ENCODE measurements around the gene ADGRB3.
"Not testable (repeated sequence)": the region's sequence is repeated elsewhere in the genome, so short reads cannot be mapped to it uniquely, and the experiment has no call there.

Gene ADGRB3

DNA sequence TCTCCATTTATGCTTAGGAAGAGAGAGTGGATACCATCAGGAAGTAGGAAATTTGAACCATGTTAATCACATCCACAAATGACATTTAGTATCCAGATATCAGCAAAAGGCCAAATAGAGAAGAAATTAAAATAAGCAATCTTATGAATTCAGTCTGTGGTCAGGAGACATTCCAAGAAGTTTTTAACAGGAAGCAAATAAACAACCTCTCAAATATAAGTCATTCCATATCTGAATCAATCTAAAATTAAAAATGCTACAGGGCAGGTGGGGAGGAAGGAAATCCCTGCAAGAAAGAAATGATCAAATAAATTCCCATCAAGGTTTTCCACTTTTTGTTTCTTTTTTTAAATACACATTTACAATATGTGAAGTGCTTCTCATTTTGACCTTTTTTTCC is 641.1 kb downstream of the ADGRB3 start:
- no peak for DNase-seq

- DNase-seq, result no peak
Measured at GRCh38 chr6:69279805-69280204, 644.7 kb downstream of the ADGRB3 start.

DNA sequence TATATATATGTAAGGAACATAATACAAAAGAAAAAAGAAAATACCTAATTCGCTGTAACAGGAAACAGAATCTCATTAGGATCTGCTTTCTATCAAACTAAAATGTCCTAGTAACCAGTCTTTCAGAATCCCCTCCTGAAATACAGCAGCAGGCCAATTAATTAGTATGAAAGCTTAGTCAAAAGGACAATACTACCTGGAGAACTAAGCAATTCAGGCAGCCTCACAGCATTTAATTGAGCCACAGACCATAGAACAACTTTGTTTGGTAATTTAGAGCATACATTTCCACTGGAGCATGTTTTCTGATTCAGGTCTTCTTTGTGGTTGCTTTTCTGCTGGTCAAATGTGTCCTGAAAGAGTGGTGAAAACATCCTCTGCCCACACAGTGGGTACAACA is 645.8 kb downstream of the ADGRB3 start:
- no peak for DNase-seq

DNA sequence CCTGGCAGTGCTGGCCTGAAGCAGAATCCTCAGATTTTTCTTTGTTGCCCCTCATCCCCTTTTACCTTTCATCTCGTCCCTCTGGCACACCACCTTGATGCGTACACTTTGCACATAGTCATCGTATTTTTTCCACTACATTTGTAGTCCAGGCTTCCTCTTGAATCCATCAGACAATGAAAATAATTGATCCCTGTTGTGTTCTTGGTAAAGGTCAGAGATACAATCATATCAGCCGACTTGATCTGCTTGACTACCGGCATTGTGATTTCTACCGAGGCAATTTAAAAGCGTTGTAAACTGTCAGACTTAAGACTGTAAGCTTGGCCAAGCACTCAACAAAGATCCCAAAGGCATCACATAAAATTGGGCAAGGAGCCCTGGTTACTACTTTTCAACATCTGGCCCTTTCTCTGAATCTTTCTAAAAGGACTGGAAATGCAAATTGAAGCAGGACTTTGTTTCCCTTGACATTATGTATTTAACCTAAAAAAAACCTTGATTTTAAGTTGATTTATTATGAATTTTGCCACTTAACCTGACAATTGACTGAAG is 649.2 kb downstream of the ADGRB3 start:
- DNase-seq, result no peak

- DNase-seq, result no peak
Measured at GRCh38 chr6:69285054-69285453, 650.0 kb downstream of the ADGRB3 start.

DNA sequence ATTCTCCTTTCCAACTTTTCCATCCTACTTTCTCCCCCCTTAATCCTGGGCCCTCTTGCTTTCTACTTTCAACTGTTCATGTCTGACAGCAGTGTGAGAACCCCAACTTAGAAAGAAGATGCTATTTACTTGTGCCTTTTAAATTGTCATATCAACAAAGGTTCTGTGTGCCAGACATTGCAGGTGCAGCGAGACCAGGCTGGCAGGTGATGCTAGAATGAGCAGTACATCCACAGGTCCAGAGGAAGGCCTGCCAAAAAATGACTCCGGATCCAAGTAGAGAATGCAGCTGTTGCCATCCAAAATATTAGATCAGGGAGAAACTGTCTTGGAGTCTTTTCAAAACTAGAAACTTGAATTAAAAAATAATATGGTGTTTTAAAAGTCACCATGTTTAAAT is 651.2 kb downstream of the ADGRB3 start:
- DNase-seq, result no peak

- DNase-seq, result not testable (repeated sequence)
Measured at GRCh38 chr6:69288198-69288597, 653.1 kb downstream of the ADGRB3 start.

DNA sequence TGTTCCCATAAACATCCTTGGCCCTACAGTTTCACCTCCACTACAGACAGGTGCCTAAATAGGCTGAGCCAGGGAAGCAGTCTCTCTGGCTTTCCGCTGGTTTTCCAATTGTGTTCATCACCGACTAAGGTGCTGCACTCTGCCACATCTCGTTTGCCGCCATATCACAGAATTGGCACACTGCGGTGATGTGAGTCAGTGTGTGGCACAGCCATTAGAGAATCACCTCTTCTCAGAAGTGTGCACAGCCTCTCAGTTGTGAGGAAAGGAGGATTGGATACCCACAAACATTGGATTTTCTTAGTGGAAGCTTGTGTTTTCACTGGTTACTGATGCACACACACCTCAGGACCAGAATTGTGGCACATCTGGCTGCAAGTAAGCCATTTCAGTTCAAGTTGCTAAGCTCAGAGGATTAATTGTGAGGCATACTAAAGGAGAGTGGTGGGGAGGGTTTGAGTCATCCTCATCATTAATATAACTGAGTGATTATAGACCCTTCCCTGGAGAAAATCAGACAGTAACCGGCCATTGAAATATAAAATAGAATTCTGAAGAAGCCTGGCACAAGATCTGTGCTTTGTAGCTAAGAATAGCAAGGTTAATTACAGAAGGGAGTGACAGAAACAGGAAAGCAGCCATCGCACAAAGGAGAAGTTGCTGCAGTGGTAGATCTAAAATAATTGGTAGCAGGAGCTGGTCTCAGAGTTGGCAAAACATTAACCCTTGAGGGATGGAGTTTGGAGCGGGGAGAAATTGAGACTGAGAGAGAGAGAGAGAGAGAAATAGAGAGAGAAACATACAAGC is 654.8 kb downstream of the ADGRB3 start:
- no peak for DNase-seq

GRCh38 chr6:69293471-69293870 is 658.4 kb downstream of the ADGRB3 start:
- DNase-seq, result no peak

GRCh38 chr6:69294407-69294806 is 659.3 kb downstream of the ADGRB3 start:
- no peak for DNase-seq

- DNase-seq, result no peak
Measured at GRCh38 chr6:69294862-69295261, 659.8 kb downstream of the ADGRB3 start.

DNA sequence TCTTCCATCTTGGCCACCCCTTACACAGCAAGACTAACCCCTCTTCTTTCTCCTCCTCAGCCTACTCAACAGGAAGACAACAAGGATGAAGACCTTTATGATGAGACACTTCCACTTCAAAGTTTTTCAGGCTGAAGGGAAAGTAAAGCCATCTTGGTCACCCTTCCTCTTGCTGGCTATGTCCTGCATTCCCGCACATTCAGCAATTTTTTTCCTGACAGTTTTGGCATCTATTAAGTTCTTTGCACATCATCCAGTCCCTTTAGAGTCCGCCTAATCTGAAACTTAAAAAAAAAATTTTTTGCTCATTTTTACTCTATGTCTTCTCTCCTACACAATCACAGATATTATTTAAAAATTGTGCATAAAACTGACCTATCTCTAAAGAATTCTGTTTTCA is 668.3 kb downstream of the ADGRB3 start:
- no peak for DNase-seq

DNA sequence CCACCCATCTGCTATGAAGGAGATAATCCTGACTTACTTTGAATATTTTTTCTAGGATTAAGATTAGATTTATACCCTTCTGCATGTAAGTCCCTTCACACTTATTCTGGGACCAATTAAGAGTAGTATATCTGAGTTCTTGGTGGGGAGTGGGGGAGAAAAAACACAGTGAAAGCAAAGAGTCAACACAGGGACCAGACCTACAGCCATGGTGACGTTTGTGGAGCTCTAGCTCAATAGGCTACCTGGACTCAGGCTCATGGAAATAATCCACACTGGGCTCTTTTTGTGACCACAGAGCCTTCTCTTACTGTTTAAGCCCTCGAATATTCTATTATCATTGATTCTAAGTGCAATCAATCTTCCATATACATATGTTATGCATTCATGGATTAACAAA is 670.4 kb downstream of the ADGRB3 start:
- DNase-seq, result no peak

- no peak for DNase-seq
Measured at GRCh38 chr6:69308584-69308983, 673.5 kb downstream of the ADGRB3 start.

- DNase-seq, result no peak
Measured at GRCh38 chr6:69311888-69312287, 676.8 kb downstream of the ADGRB3 start.

- DNase-seq, result no peak
Measured at GRCh38 chr6:69314001-69314400, 678.9 kb downstream of the ADGRB3 start.

DNA sequence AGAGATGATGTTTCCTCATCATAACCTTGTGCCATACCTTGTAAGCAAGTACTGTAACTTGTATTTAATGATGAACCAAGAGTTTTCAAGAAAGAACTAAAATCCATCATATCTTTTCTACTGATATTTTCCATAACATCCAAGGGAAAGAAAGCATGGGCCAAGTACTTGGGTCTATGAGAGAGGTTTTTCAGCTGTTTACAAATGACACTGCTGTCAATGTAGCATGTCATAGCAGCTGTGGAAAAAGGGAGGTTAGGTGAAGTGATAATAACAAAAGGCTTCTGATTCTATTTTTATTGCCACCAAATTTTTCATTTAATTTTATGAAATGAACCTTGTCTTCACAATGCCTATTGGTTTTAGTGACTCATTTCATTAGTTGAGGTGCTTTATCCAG is 679.4 kb downstream of the ADGRB3 start:
- DNase-seq, result no peak

DNA sequence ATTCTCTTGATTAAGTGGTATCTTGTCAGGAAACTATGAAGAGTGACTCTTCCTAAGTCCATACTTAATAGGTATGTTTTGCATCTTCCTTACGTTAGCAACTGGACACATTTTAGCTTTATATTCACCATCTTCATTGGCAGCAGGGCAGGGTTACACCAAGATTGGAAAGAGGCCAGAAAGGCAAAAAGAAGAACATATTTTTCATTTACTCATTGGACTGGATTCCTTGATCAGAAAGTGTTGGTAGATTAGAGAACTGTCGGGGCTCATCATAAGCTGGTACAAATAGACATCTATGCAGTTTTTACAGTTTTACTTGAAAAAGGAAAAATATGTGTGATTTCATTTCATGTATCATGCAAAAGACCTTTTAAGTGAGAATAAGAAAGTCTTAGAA is 696.8 kb downstream of the ADGRB3 start:
- no peak for DNase-seq

- no peak for DNase-seq
Measured at GRCh38 chr6:69337311-69337710, 702.2 kb downstream of the ADGRB3 start.

- DNase-seq, result no peak
Measured at GRCh38 chr6:69338431-69339162, 703.5 kb downstream of the ADGRB3 start.

DNA sequence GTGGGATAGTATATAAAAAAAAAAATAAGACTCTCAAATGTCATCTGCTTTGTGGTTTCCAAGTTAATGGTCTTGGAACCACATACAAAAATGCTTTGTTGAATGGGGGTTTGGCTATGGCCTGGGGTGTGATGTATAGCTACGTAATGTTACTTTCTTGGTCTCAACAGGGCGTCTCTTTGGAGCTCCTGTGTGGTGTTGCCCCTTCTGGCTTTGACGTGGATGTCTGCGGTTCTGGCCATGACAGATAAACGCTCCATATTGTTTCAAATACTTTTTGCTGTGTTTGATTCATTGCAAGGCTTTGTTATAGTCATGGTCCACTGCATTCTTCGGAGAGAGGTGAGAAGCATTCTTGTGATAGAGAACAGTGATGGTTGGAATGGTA is 704.1 kb downstream of the ADGRB3 start:
- no peak for DNase-seq

- no peak for DNase-seq
Measured at GRCh38 chr6:69340196-69340595, 705.1 kb downstream of the ADGRB3 start.

DNA sequence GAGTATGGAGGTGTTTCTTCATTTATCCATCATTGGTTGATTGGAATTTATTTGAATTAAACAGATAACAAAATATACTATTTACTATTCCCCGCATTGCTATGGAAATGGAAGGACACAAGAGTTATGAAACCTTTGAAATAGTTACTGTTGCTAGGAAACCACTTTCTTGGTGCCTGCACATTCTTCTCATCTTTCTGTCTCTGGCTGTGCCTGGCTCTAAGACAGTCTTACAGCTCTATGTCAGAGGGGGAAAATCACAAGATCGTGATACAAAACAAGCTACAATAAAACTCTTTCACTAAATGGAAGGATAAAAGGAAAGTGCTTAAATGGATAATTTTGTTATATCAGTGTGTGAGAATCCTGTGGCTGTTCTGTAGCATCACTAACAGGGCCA is 708.8 kb downstream of the ADGRB3 start:
- DNase-seq, result no peak

- DNase-seq, result no peak
Measured at GRCh38 chr6:69349771-69350170, 714.7 kb downstream of the ADGRB3 start.
